Pancreas (tissue), 10 donors: ENCODE results near the gene BCOR. TPM values are rescaled to one million over a fixed set of nuclear protein-coding genes. Genes with fewer than 3 reads are reported as not detected.

ENCODE experiments used
- ATAC-seq, 4 donors: fragments of 200-7000 bp; cut with Tn5 transposase; one replicate each; pipeline versions ENCODE4 v1.8.0 to v1.9.1; 2020; ENCODE audit warnings: mild to moderate bottlenecking in 4 of 4, moderate library complexity in 4 of 4
- DNase-seq, 6 donors: peaks; one replicate each; pipeline ENCODE4 v3.0.0-alpha.2; 2020
- FAIRE-seq: peaks from 2 replicates; lab custom pipeline; 2012; peaks lifted over from hg19 to GRCh38; lab: Jason Lieb, UNC
- H3K27ac ChIP-seq, 4 donors: fragments of 200-600 bp; sonication (generic); 1 replicate in 3 of 4; 2 replicates in 1 of 4; pipeline versions ENCODE4 v1.5.0 to v1.8.0; 2020
- H3K27me3 ChIP-seq, 4 donors: fragments of 200-600 bp; one replicate each; pipeline ENCODE4 v1.8.0; 2021
- H3K36me3 ChIP-seq, 3 donors: fragments of 200-600 bp; sonication (generic) in 1 of 3; one replicate each; pipeline versions ENCODE4 v1.5.0 to v1.8.0; 2020 to 2021
- H3K4me1 ChIP-seq, 3 donors: fragments of 200-600 bp; one replicate each; pipeline ENCODE4 v1.8.0; 2021
- H3K4me3 ChIP-seq, 4 donors: fragments of 200-600 bp; sonication (generic) in 2 of 4; one replicate each; pipeline versions ENCODE4 v1.5.0 to v1.8.0; 2020 to 2021
- H3K9me3 ChIP-seq, 4 donors: fragments of 200-600 bp; one replicate each; pipeline ENCODE4 v1.8.0; 2021
- WGBS, 2 donors: extraction: QIAGEN DNeasy Blood & Tissue Kit; methylation state at CpG; one replicate each; pipeline ENCODE4 v1.1.7; 2013; 5-methylcytosine and 5-hydroxymethylcytosine counted together
- intact Hi-C, 3 donors: fragments of 100-400 bp; cut with DNase I; formaldehyde crosslinking; loops; one replicate each; pipeline versions ENCODE4 v1.11.1 to v1.14.2; 2022
- polyA plus RNA-seq, 2 donors: library from polyadenylated mRNA; stranded (reverse); fragments of 200-250 nt; gene quantifications; one replicate each; pipeline ENCODE4 v1.2.3, GENCODE V29; 2013
- total RNA-seq, 6 donors: library from RNA; stranded (reverse); fragmentation: NEBNext Ultra II Directional in 4 of 6; extraction: Animal tissue kit (Norgen Biotek cat#: 25700) in 4 of 6; gene quantifications; one replicate each; pipeline versions ENCODE4 v1.2.1 to v1.2.4, GENCODE V29; 2021 to 2023
- TF ChIP-seq, protein P1 (sequence below), 4 donors: fragments of 200-600 bp; sonication (generic) in 3 of 4; IDR thresholded peaks; one replicate each; pipeline versions ENCODE4 v1.5.0 to v1.8.0; 2021; ENCODE audit warnings: antibody characterized with exemption in 4 of 4
- donor health status: healthy with polysubstance abuse.
- donor health status: DM: no; HTN: no; CAD: no; lungs with moderate emphysema.
- donor health status: DM: no; HTN: no; CAD: no.
- donor health status: control.
- donor health status: control.
- donor health status: Bipolar disorder and iron deficiency.
- donor health status: DM: yes; HTN: yes; CAD: no.
- donor health status: DM: no; HTN: no; CAD: no.
- donor health status: DM: no; HTN: no; CAD: no.
- donor health status: DM: yes; HTN: yes; CAD: no.

BCOR gene
- total and polyA plus RNA-seq, 8 donors = 6.3 to 18.4 (median 13.0) TPM

DNA sequence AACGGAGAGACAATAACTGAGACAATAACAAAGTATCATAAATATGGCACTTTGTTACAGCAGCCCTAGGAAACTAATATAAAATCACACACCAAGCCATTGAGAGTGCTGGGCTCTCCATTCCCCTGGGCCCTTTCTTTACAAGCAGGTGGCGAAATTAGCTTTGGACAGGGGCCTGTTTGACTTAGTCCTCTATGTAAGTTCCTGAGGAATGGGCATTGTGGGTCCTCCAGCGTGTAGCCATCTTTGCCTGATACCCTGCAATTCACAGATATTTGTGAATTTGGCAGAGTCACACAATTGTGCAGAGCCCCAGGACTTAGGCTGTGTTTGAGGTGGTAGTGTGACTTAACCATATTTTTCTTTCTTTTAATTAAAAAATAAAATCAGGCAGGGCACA is 67.6 kb downstream of the BCOR start:
- Histone ChIP-seq H3K9me3 (no peaks in the 10 kb centered on the region), H3K27me3 (no peaks in the 10 kb centered on the region), H3K36me3 (no peaks in the 10 kb centered on the region), H3K4me3 (no peak overlapping the region), H3K4me1 (no peaks in the 10 kb centered on the region), H3K27ac (no peak overlapping the region)
- WGBS, 2 donors = 68 to 87% methylated on average over 3 of the region's 3 CpGs
- intact Hi-C loops = no loop called here
- TF ChIP-seq, protein P1, sequence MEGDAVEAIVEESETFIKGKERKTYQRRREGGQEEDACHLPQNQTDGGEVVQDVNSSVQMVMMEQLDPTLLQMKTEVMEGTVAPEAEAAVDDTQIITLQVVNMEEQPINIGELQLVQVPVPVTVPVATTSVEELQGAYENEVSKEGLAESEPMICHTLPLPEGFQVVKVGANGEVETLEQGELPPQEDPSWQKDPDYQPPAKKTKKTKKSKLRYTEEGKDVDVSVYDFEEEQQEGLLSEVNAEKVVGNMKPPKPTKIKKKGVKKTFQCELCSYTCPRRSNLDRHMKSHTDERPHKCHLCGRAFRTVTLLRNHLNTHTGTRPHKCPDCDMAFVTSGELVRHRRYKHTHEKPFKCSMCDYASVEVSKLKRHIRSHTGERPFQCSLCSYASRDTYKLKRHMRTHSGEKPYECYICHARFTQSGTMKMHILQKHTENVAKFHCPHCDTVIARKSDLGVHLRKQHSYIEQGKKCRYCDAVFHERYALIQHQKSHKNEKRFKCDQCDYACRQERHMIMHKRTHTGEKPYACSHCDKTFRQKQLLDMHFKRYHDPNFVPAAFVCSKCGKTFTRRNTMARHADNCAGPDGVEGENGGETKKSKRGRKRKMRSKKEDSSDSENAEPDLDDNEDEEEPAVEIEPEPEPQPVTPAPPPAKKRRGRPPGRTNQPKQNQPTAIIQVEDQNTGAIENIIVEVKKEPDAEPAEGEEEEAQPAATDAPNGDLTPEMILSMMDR (IDR thresholded peaks at IDR 0.05) = no peak
- no peak for DNase-seq
- no peak for ATAC-seq
- FAIRE-seq = no peak

DNA sequence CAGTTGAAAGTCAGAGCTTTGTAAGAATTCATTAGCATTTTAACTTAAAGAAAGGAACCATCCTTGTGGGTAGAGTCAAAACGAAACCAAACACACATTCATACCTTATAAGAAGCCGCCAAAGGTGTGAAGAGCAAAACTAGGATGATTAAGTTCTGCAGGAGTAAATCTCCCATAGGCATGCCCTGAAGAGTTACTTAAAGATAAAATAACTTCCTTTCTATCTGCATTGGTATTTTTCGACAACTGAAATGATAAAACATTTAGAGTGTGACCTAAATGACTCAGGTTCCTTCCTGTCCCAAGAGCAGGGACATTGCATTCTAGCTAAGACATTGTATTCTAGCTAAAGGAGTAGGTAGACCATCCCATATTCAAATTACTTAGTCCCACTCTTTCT is 75.3 kb downstream of the BCOR start:
- Histone ChIP-seq H3K4me3 (no peak overlapping the region), H3K27ac (no peak overlapping the region), H3K4me1 (no peaks in the 10 kb centered on the region), H3K9me3 (no peaks in the 10 kb centered on the region), H3K36me3 (no peaks in the 10 kb centered on the region), H3K27me3 (no peaks in the 10 kb centered on the region)
- no peak for FAIRE-seq
- no peak for DNase-seq
- ATAC-seq = no peak
- TF ChIP-seq, protein P1 (IDR thresholded peaks at IDR 0.05) = no peak
- intact Hi-C loops = no loop called here
- 76 to 92% methylated on average over 3 of the region's 3 CpGs for WGBS, 2 donors

DNA sequence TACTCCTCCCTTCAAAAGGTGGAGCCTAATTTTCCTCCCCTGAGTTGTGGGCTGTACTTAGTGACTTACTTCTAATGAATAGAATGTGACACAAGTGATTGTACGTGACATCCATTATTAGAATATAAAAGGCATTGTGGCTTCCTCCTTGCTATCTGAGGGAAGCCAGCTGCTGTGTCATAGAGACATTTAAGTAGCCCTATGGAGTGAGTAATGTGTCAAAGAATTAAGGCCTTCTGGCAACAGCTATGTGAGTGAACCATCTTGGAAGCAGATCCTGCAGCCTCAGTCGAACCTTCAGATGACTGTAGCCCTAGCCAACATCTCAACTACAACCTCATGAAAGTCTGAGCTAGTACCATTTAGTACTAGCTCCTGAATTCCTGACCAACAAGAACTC is 76.1 kb downstream of the BCOR start:
- Histone ChIP-seq H3K27me3 (no peaks in the 10 kb centered on the region), H3K27ac (no peak overlapping the region), H3K4me3 (no peak overlapping the region), H3K4me1 (no peaks in the 10 kb centered on the region), H3K36me3 (no peaks in the 10 kb centered on the region), H3K9me3 (no peaks in the 10 kb centered on the region)
- ATAC-seq (no peak), FAIRE-seq (no peak), DNase-seq (no peak)
- intact Hi-C loops = no loop called here
- TF ChIP-seq, protein P1 (IDR thresholded peaks at IDR 0.05) = no peak
- 73 to 89% methylated on average over 2 of the region's 2 CpGs for WGBS, 2 donors

DNA sequence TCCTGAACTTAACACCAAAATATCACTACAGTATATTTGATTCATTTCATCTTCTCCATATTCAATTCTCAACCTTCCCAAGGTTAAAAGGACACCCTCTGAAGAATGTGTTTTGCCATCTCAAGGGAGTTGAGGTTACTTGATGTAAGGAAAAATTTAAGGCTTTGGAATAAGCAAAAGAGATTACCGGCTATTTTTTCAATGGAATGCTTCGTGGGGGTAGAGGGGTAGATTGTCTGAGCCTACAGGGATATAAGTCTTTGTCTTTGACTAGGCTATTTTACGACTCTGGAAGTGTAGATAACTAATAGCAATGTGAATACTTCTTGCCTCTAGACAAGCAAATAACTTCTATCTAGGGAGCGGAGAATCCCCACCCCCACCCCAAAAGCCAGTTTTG is 78.2 kb downstream of the BCOR start:
- no peaks in the 10 kb centered on the region for H3K27me3 ChIP-seq
- no peaks in the 10 kb centered on the region for H3K36me3 ChIP-seq
- TF ChIP-seq, protein P1 (IDR thresholded peaks at IDR 0.05) = no peak
- no peak for DNase-seq
- no peak for ATAC-seq
- no peak for FAIRE-seq
- H3K4me1 ChIP-seq = no peaks in the 10 kb centered on the region
- no peak overlapping the region for H3K27ac ChIP-seq
- 72 to 78% methylated on average over 4 of the region's 4 CpGs for WGBS, 2 donors
- no peaks in the 10 kb centered on the region for H3K9me3 ChIP-seq
- H3K4me3 ChIP-seq = no peak overlapping the region
- intact Hi-C loops = no loop called here

DNA sequence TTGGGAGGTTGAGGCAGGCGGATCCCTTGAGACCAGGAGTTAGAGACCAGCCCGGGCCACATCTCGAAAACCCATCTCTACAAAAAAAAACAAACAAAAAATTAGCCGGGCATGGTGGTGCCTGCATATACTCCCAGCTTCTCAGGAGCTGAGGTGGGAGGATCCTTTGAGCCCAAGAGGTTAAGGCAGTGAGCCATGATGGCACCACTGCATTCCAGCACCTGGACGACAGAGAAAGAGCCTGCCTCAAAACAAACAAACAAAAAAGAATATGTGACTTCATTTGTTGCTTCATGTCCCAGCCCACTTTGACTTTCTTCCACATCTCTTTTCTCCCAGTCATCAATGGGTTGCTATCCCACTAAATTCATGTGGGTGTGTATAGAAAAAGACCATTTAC is 79.7 kb downstream of the BCOR start:
- Histone ChIP-seq H3K9me3 (no peaks in the 10 kb centered on the region), H3K4me3 (no peak overlapping the region), H3K27ac (no peak overlapping the region), H3K36me3 (no peaks in the 10 kb centered on the region), H3K4me1 (no peaks in the 10 kb centered on the region), H3K27me3 (no peaks in the 10 kb centered on the region)
- DNase-seq (no peak), ATAC-seq (no peak), FAIRE-seq (no peak)
- TF ChIP-seq, protein P1 (IDR thresholded peaks at IDR 0.05) = no peak
- WGBS, 2 donors = 71 to 72% methylated on average over 5 of the region's 5 CpGs
- intact Hi-C loops = no loop called here
